ENCODE measurements around the gene AGPAT3.

AGPAT3 gene

DNA sequence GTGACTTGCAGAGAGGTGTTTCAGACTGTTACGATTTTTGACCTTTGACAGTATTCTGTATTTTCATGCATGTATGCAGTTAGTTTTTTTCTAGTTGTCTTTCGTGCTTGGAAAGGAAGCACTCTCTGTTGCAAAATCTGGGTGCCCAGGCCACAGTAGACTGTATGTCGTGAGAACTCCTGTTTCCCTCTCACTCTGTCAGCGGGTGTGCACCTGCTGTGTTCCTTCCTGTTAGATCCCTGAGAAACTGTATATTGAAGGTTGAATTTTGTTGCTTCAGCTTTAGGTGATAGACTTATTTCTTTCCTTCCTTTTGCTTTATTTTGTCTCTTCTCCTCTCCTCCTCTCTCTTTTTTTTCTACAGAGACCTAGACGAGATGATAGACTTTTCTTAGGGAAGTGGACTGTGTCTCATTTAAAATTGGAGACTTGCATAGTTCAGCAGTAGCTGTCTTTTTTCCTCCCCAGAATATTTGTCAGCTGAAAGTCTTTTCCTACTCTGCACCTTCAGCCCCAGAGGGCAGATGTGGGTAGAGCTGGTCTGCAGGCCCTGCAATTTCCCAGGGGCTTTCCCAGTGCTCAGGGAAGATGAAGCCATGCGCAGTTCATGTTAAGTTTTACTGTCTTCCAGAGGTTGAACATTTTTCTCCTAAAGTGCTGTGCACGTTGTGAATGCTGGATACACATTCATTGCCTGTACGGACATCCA is 148.5 kb downstream of the AGPAT3 start:
- peak; percentile 69 for DNase-seq
- Histone ChIP-seq H2BK12ac (ENCODE audit: low read length in 2 of 2) (no peak overlapping the region), H4K91ac (ENCODE audit: low read length) (no peak overlapping the region), H2AFZ (ENCODE audit: low read depth, low read length) (no peak overlapping the region), H3K9me3 (ENCODE audit: control insufficient read depth, low read length) (no peaks in the 10 kb centered on the region), H2BK120ac (ENCODE audit: low read depth, low read length) (no peak overlapping the region), H3K4me3 (ENCODE audit: insufficient read depth in 1 of 2, low read depth in 1 of 2, low read length in 2 of 2) (peak overlapping the region in 1 of 2 experiments; percentile 94), H3K27me3 (ENCODE audit: control insufficient read depth in 1 of 2, insufficient read depth in 1 of 2, low read length in 2 of 2) (no peaks in the 10 kb centered on the region), H3K4me1 (ENCODE audit: control insufficient read depth, insufficient read depth, low read depth, low read length) (peaks cover 19% of the 10 kb centered on the region), H2AK5ac (ENCODE audit: low read length, severe bottlenecking) (no peak overlapping the region), H2BK15ac (ENCODE audit: low read depth, poor library complexity, severe bottlenecking) (no peak overlapping the region), H3K4ac (ENCODE audit: low read depth in 1 of 2, low read length in 2 of 2) (no peak overlapping the region), H3K23ac (ENCODE audit: low read length in 2 of 2) (no peak overlapping the region), H3K36me3 (ENCODE audit: control insufficient read depth in 1 of 2, insufficient read depth in 2 of 2, low read depth in 1 of 2, low read length in 2 of 2) (no peaks in the 10 kb centered on the region), H3K14ac (ENCODE audit: low read length in 2 of 2) (no peak overlapping the region), H3K9ac (ENCODE audit: low read length) (peak overlapping the region; percentile 94), H3K27ac (ENCODE audit: low read length, poor library complexity, severe bottlenecking) (peak overlapping the region; percentile 18), H4K8ac (ENCODE audit: low read length) (no peak overlapping the region), H3K4me2 (ENCODE audit: low read length, poor library complexity, severe bottlenecking) (peak overlapping the region; percentile 78), H3K79me1 (replicated peaks; ENCODE audit: low read length, poor library complexity, severe bottlenecking) (no peaks in the 10 kb centered on the region), H2BK5ac (ENCODE audit: low read depth, low read length, poor library complexity, severe bottlenecking) (no peak overlapping the region), H3K18ac (ENCODE audit: low read depth in 1 of 2, low read length in 2 of 2) (no peak overlapping the region)
- 39% methylated on average over 4 of the region's 8 CpGs for WGBS

DNA sequence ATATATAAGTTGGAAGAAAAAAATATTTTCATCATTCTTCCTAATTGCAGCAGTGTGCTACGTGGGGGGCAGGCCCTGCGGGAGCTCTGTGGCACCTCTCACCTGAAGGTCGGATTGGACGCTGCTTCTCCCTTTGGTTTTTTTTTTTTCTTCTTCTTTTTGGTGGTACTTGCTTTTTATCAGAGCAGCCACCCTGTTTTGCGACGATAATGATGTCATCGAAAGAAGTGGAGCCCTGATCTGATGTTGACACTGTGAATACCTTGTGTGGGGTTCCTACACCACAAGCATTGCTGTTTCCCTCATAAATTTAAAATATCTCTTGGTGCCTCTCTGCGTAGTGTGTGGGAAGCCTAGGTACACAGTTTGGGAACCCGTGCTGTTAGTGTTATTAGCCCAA is 152.6 kb downstream of the AGPAT3 start:
- no peak overlapping the region for H2BK5ac ChIP-seq (ENCODE audit: low read depth, low read length, poor library complexity, severe bottlenecking)
- no peak overlapping the region for H2BK120ac ChIP-seq (ENCODE audit: low read depth, low read length)
- WGBS = 99% methylated on average over 4 of the region's 9 CpGs
- no peak overlapping the region for H4K91ac ChIP-seq (ENCODE audit: low read length)
- peaks cover 14% of the 10 kb centered on the region for H3K4me1 ChIP-seq (ENCODE audit: control insufficient read depth, insufficient read depth, low read depth, low read length)
- no peak overlapping the region for H4K8ac ChIP-seq (ENCODE audit: low read length)
- no peak overlapping the region for H3K27ac ChIP-seq (ENCODE audit: low read length, poor library complexity, severe bottlenecking)
- no peak for DNase-seq
- H3K4me3 ChIP-seq (ENCODE audit: insufficient read depth in 1 of 2, low read depth in 1 of 2, low read length in 2 of 2) = no peak overlapping the region
- no peak overlapping the region for H2AK5ac ChIP-seq (ENCODE audit: low read length, severe bottlenecking)
- H3K79me1 ChIP-seq (replicated peaks; ENCODE audit: low read length, poor library complexity, severe bottlenecking) = peaks cover 6% of the 10 kb centered on the region
- H3K14ac ChIP-seq (ENCODE audit: low read length in 2 of 2) = no peak overlapping the region
- no peaks in the 10 kb centered on the region for H3K27me3 ChIP-seq (ENCODE audit: control insufficient read depth in 1 of 2, insufficient read depth in 1 of 2, low read length in 2 of 2)
- H2BK15ac ChIP-seq (ENCODE audit: low read depth, poor library complexity, severe bottlenecking) = no peak overlapping the region
- no peak overlapping the region for H2BK12ac ChIP-seq (ENCODE audit: low read length in 2 of 2)
- H3K4ac ChIP-seq (ENCODE audit: low read depth in 1 of 2, low read length in 2 of 2) = no peak overlapping the region
- H3K4me2 ChIP-seq (ENCODE audit: low read length, poor library complexity, severe bottlenecking) = no peak overlapping the region
- no peak overlapping the region for H3K18ac ChIP-seq (ENCODE audit: low read depth in 1 of 2, low read length in 2 of 2)
- H2AFZ ChIP-seq (ENCODE audit: low read depth, low read length) = no peak overlapping the region
- no peaks in the 10 kb centered on the region for H3K9me3 ChIP-seq (ENCODE audit: control insufficient read depth, low read length)
- no peak overlapping the region for H3K9ac ChIP-seq (ENCODE audit: low read length)
- no peaks in the 10 kb centered on the region for H3K36me3 ChIP-seq (ENCODE audit: control insufficient read depth in 1 of 2, insufficient read depth in 2 of 2, low read depth in 1 of 2, low read length in 2 of 2)
- no peak overlapping the region for H3K23ac ChIP-seq (ENCODE audit: low read length in 2 of 2)

DNA sequence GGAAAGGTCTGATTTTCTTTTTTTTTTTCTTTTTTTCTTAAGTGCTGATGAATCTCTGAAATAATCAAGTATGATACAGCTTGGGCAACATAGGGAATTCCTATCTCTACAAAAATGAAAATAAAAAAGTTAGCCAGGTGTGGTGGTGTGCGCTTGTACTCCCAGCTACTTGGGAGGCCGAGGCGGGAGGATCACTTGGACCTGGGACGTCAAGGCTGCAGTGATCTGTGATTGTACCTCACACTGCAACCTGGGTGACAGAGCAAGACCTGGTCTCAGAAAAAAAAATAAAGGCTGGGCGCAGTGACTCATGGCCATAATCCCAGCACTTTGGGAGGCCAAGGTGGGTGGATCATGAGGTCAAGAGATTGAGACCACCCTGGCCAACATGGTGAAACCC is 153.1 kb downstream of the AGPAT3 start:
- no peak overlapping the region for H3K4me2 ChIP-seq (ENCODE audit: low read length, poor library complexity, severe bottlenecking)
- no peak overlapping the region for H2BK15ac ChIP-seq (ENCODE audit: low read depth, poor library complexity, severe bottlenecking)
- H3K36me3 ChIP-seq (ENCODE audit: control insufficient read depth in 1 of 2, insufficient read depth in 2 of 2, low read depth in 1 of 2, low read length in 2 of 2) = no peaks in the 10 kb centered on the region
- 98% methylated on average over 5 of the region's 5 CpGs for WGBS
- peak overlapping the region in 1 of 2 experiments; percentile 6 for H2BK12ac ChIP-seq (ENCODE audit: low read length in 2 of 2)
- H3K23ac ChIP-seq (ENCODE audit: low read length in 2 of 2) = no peak overlapping the region
- H3K18ac ChIP-seq (ENCODE audit: low read depth in 1 of 2, low read length in 2 of 2) = no peak overlapping the region
- no peak overlapping the region for H3K4ac ChIP-seq (ENCODE audit: low read depth in 1 of 2, low read length in 2 of 2)
- no peak for DNase-seq
- H3K27me3 ChIP-seq (ENCODE audit: control insufficient read depth in 1 of 2, insufficient read depth in 1 of 2, low read length in 2 of 2) = no peaks in the 10 kb centered on the region
- H2BK5ac ChIP-seq (ENCODE audit: low read depth, low read length, poor library complexity, severe bottlenecking) = no peak overlapping the region
- no peak overlapping the region for H2BK120ac ChIP-seq (ENCODE audit: low read depth, low read length)
- peaks cover 14% of the 10 kb centered on the region for H3K4me1 ChIP-seq (ENCODE audit: control insufficient read depth, insufficient read depth, low read depth, low read length)
- no peak overlapping the region for H2AFZ ChIP-seq (ENCODE audit: low read depth, low read length)
- no peak overlapping the region for H3K4me3 ChIP-seq (ENCODE audit: insufficient read depth in 1 of 2, low read depth in 1 of 2, low read length in 2 of 2)
- no peaks in the 10 kb centered on the region for H3K9me3 ChIP-seq (ENCODE audit: control insufficient read depth, low read length)
- no peak overlapping the region for H3K14ac ChIP-seq (ENCODE audit: low read length in 2 of 2)
- H3K9ac ChIP-seq (ENCODE audit: low read length) = no peak overlapping the region
- no peak overlapping the region for H2AK5ac ChIP-seq (ENCODE audit: low read length, severe bottlenecking)
- H3K27ac ChIP-seq (ENCODE audit: low read length, poor library complexity, severe bottlenecking) = no peak overlapping the region
- H3K79me1 ChIP-seq (replicated peaks; ENCODE audit: low read length, poor library complexity, severe bottlenecking) = peaks cover 6% of the 10 kb centered on the region
- no peak overlapping the region for H4K91ac ChIP-seq (ENCODE audit: low read length)
- H4K8ac ChIP-seq (ENCODE audit: low read length) = no peak overlapping the region

DNA sequence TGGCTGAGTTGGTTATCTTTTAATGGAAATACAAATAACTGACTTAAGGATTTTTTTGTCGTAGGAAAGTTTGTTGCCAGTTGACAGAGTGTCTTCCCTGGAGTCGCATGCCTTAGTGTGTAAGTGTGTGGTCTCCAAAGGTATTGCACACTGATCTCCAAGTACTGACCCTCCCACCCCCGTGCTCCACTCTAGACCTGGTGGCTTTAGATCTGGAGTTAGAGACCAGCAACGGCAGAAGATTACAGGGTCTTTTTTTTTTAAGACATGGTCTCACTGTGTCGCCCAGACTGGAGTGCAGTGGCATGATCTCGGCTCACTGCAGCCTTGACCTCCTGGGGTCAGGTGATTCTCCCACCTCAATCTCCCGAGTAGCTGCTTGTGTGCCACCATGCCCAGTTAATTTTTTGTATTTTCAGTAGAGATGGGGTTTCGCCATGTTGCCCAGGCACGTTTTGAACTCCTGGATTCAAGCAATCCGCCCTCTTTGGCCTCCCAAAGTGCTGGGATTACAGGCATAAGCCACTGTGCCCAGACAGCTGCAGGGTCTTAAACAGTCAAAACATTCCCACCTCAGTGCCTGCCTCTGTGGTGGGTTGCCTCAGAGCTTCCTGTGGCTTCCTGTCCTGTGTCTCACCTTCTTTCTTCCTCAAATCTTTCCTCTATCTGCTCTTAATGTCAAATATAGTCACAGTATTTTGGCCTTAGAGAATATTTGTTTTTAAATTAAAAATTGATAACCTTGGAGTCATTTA is 154.0 kb downstream of the AGPAT3 start:
- no peak overlapping the region for H3K9ac ChIP-seq (ENCODE audit: low read length)
- no peak for DNase-seq
- H2AFZ ChIP-seq (ENCODE audit: low read depth, low read length) = no peak overlapping the region
- no peak overlapping the region for H2BK120ac ChIP-seq (ENCODE audit: low read depth, low read length)
- peaks cover 14% of the 10 kb centered on the region for H3K4me1 ChIP-seq (ENCODE audit: control insufficient read depth, insufficient read depth, low read depth, low read length)
- no peak overlapping the region for H3K14ac ChIP-seq (ENCODE audit: low read length in 2 of 2)
- H3K36me3 ChIP-seq (ENCODE audit: control insufficient read depth in 1 of 2, insufficient read depth in 2 of 2, low read depth in 1 of 2, low read length in 2 of 2) = no peaks in the 10 kb centered on the region
- no peak overlapping the region for H4K8ac ChIP-seq (ENCODE audit: low read length)
- H3K23ac ChIP-seq (ENCODE audit: low read length in 2 of 2) = no peak overlapping the region
- no peak overlapping the region for H2BK12ac ChIP-seq (ENCODE audit: low read length in 2 of 2)
- H3K4me2 ChIP-seq (ENCODE audit: low read length, poor library complexity, severe bottlenecking) = no peak overlapping the region
- no peak overlapping the region for H3K27ac ChIP-seq (ENCODE audit: low read length, poor library complexity, severe bottlenecking)
- H3K9me3 ChIP-seq (ENCODE audit: control insufficient read depth, low read length) = no peaks in the 10 kb centered on the region
- no peak overlapping the region for H3K4me3 ChIP-seq (ENCODE audit: insufficient read depth in 1 of 2, low read depth in 1 of 2, low read length in 2 of 2)
- no peak overlapping the region for H4K91ac ChIP-seq (ENCODE audit: low read length)
- no peak overlapping the region for H2BK15ac ChIP-seq (ENCODE audit: low read depth, poor library complexity, severe bottlenecking)
- no peak overlapping the region for H2AK5ac ChIP-seq (ENCODE audit: low read length, severe bottlenecking)
- H3K4ac ChIP-seq (ENCODE audit: low read depth in 1 of 2, low read length in 2 of 2) = no peak overlapping the region
- WGBS = over 99% methylated on average over 10 of the region's 10 CpGs
- H3K18ac ChIP-seq (ENCODE audit: low read depth in 1 of 2, low read length in 2 of 2) = no peak overlapping the region
- no peaks in the 10 kb centered on the region for H3K27me3 ChIP-seq (ENCODE audit: control insufficient read depth in 1 of 2, insufficient read depth in 1 of 2, low read length in 2 of 2)
- H2BK5ac ChIP-seq (ENCODE audit: low read depth, low read length, poor library complexity, severe bottlenecking) = no peak overlapping the region
- peaks cover 6% of the 10 kb centered on the region for H3K79me1 ChIP-seq (replicated peaks; ENCODE audit: low read length, poor library complexity, severe bottlenecking)

Measured in mesenchymal stem cell (in vitro differentiated cells and primary cell).